Stimulated activated CD4-positive, alpha-beta T cell treated with anti-CD3 and anti-CD28 coated beads, Interleukin-1b, Interleukin-23, amount 100 ng/mL, for 4 hours (primary cell): ENCODE measurements around the gene HS3ST6.
"Not testable (repeated sequence)": the region's sequence is repeated elsewhere in the genome, so short reads cannot be mapped to it uniquely, and the experiment has no call there.

Experiments used
- DNase-seq, 2 donors: peaks; one replicate each; pipeline ENCODE4 v3.0.0-alpha.2; 2020; ENCODE audit warnings: low read depth in 2 of 2

Gene HS3ST6

GRCh38 chr16:1877804-1878203 is 40.4 kb downstream of the HS3ST6 start:
- no peak for DNase-seq

- DNase-seq = no peak
Measured at GRCh38 chr16:1877089-1877488, 41.1 kb downstream of the HS3ST6 start.

- no peak for DNase-seq
Measured at GRCh38 chr16:1876468-1876867, 41.7 kb downstream of the HS3ST6 start.

- DNase-seq = not testable (repeated sequence)
Measured at GRCh38 chr16:1876066-1876465, 42.1 kb downstream of the HS3ST6 start.

GRCh38 chr16:1874854-1875253 is 43.4 kb downstream of the HS3ST6 start:
- no peak for DNase-seq

- DNase-seq = peak; percentile 28 to 44
Measured at GRCh38 chr16:1871974-1872635, 46.1 kb downstream of the HS3ST6 start, which contains the start of gene MEIOB. Gene MEIOB, minus strand, starts transcription at chr16:1872164. Its CDS starts 3,989 bp downstream, at chr16:1868175.

- DNase-seq = no peak
Measured at GRCh38 chr16:1870365-1871082, 47.7 kb downstream of the HS3ST6 start.

GRCh38 chr16:1865902-1866690 is 52.1 kb downstream of the HS3ST6 start:
- DNase-seq = no peak

- DNase-seq = no peak
Measured at GRCh38 chr16:1863681-1864460, 54.3 kb downstream of the HS3ST6 start.

- DNase-seq = no peak
Measured at GRCh38 chr16:1862394-1862793, 55.8 kb downstream of the HS3ST6 start.

- no peak for DNase-seq
Measured at GRCh38 chr16:1861730-1862129, 56.5 kb downstream of the HS3ST6 start.
